DND-41 (cell line): ENCODE measurements around the gene TMEM106C.

Experiments
- CTCF ChIP-seq: IDR thresholded peaks from 2 replicates; pipeline ENCODE4 v1.5.1; 2012; ENCODE audit warnings: borderline replicate concordance, low read length, moderate library complexity, mild to moderate bottlenecking; ENCODE audit not compliant: poor library complexity, severe bottlenecking; ENCODE audit errors: extremely low read depth
- EZH2 ChIP-seq: IDR thresholded peaks from 3 replicates; pipeline ENCODE4 v1.6.1; 2012; ENCODE audit warnings: borderline replicate concordance, low read depth, mild to moderate bottlenecking, moderate library complexity, low read length, inconsistent platforms; ENCODE audit not compliant: severe bottlenecking

DNA sequence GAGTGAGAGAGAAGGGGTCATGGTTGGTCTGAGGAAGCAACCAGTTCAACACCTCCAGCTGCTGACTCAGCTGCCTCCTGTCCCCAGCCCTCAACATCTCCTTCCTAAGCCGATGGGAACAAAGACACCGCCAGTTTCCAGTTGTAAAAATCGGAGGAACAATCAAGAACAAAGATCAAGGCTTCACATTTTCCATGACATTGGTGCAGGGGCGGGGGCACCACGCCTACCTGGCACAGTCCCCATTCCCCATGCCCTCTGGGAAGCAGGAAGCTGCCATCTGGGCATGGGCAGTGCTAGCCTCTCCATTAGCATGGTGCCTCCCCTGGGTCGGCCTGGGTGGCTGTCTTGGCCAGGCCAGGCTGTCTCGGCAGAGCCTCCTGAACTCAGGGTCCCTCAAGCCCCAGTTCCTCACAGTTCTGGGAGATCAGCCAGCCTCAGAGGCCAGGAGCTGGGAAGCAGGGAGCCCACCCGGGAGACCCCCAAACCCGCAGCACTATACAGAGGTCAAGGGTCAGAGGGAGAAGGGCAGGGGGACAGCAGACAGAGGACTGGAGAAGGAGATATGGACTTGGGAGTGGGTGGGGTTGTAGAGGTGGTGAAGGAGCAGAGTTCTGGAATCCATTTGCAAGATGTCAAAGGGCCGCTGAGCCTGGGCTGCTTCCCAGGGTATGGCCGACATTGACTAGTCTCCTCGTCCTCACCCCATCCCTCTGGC is 19.6 kb upstream of the TMEM106C start:
- TF ChIP-seq CTCF (no peak), EZH2 (no peak)
